HG03135 (cell line): ENCODE data around the gene SIGLEC11.
"Not testable (repeated sequence)": the region's sequence is repeated elsewhere in the genome, so short reads cannot be mapped to it uniquely, and the experiment has no call there.

Experiments used
- ATAC-seq: cut with Tn5 transposase; IDR thresholded peaks from one replicate; pipeline ENCODE4 v1.9.1; 2021; ENCODE audit warnings: mild to moderate bottlenecking, moderate library complexity; ENCODE audit not compliant: unreplicated experiment

SIGLEC11 gene

GRCh38 chr19:49951806-49952478 is 9.0 kb downstream of the SIGLEC11 start:
- no peak for ATAC-seq

DNA sequence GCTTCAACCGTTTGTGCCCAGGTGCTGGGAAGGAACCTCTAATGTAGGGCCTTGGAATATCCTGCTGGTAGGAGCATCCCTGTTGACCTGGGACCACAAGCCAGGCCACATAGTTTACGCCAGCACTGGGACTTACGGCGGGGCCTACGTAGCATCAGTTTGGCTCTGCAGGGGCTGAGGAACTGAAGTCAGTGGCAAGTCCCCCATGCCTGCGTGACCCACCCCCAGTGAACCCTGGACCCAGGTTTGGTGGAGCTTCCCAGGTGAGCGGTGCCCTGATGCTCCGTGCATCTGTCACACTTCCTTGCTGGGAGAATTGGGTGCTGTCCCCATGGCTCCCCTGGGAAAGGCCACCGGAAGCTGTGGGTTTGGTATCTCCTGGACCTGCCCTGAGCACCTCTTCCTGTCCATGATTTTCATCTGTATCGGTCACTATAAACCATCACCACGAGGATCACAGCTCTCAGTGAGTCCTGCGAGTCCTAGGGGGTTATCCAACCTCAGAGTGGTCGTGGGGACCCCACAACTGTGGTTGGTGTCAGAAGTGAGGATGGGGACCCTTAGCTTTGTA is 9.9 kb downstream of the SIGLEC11 start:
- no peak for ATAC-seq

GRCh38 chr19:49950590-49950948 is 10.4 kb downstream of the SIGLEC11 start:
- no peak for ATAC-seq

DNA sequence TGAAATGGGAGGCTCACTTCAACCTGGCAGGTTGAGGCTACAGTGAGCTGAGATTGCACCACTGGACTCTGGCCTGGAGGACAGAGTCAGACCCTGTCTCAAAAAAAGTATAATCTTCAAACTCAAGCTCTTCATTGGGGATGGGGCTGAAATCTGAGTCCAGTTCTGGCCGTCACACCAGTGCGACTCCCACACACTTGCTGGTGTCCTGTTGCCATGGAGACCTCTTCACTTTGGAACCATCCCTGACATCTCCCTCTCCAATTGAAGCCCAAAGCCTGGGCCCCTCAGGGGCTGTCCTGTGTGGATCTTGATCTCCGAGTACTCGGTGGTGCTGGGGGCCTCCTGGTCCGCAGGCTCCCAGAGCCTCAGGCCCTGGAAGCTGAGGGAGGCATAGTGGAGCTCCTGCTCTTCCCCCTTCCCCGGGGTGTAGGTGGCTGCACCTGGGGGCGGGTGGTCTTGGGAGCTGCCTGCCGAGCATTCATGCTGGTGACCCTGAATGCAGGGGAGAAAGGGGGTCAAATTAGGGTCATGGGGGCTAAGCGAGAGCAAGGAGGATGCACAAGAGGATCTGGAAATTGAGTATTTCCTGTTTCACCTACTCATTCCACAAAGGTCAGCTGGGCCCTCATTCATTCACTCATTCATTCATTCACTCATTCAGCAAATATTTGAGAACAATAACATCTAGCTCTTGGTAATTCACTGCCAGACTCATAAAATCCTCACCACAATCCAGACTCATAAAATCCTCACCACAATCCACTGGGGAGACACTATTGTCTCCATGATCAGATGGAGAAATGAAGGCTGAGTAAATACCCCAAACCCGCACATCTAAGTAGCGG is 11.0 kb downstream of the SIGLEC11 start:
- no peak for ATAC-seq

GRCh38 chr19:49946415-49946814 is 14.6 kb downstream of the SIGLEC11 start:
- no peak for ATAC-seq

- not testable (repeated sequence) for ATAC-seq
Observed at GRCh38 chr19:49944567-49944966, 16.4 kb downstream of the SIGLEC11 start.

GRCh38 chr19:49940482-49940791 is 20.5 kb downstream of the SIGLEC11 start:
- no peak for ATAC-seq

DNA sequence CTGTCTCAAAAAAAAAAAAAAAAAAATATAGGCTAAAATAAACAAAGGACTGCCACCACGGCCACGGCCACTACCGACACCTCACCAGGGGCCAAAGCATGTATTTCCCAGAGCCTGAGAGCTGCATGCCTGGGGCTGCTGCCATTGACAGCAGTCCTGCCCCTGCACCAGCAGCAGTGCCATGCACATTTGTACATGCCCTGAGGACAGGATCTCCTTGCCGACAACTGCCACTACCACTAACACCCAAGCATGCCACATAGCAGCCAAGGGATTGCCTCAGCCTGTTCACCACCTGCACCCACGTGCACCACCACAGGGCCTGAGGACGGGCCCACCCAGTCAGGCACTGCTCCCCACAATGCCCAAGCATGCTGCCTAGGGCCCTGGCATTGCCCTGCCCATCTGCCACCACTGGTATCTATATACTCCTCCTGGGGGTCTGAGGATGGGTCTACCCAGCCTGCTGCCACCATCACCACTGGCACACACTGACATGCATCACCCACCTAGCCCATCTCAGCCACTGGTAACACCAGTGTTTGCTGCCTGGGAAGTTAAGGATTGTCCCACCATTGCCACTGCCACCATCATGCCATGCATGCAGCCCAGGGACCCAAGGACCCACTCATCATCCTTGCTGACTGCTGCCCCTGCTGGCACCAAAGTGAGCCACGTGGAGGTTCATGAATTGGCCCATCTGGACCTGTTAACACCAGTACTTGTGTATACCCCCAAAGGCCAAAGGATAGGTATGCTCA is 21.1 kb downstream of the SIGLEC11 start:
- ATAC-seq: no peak

- ATAC-seq: no peak
Observed at GRCh38 chr19:49938662-49939061, 22.3 kb downstream of the SIGLEC11 start.

DNA sequence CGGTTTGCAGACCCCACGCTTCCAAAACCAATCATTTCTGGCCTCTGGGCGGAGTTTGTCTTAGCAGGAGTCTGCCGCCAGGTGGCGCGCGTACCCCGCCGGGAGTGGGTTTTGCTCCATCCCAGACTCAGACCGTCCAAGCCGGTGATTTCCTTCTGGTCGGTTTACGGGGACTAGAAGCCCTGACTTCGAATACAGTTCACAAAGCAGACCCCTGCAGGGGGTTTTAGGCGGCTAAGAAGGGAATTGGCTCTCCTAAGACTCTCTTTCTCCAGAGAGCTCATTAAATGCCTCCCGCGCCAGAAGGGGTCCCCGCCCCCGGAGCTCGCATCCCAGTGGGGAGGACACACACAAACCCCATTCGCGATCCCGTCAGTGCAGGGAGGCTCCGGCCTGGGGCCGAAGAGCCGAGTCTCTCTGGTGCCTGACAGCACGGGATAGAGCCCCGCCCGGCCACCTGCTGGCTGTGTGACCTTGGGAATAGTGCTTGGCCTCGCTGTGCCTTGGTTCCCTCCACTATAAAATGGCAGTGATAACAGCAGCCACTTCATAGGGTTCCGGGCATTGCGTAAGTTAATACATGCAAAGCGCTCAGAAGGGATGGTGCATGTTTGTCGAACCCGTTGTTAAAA is 23.1 kb downstream of the SIGLEC11 start:
- ATAC-seq: peak; percentile 55

DNA sequence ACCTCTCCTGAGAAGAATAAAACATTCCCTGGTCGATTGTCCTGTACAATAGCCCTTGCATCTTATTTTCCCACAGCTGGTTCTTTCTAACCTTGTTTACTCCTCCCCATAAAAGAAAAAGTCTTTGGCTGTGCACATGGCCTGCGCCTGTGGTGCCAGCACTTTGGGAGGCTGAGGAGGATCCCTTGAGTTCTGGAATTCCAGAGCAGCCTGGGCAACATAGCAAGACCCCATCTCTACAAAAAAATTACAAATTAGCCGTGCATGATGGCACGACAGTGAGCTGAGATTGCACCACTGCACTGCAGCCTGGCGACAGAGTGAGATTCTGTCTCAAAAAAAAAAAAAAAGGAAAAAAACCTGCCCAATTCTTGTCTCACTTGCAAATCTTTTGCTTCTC is 24.4 kb downstream of the SIGLEC11 start:
- ATAC-seq: no peak

DNA sequence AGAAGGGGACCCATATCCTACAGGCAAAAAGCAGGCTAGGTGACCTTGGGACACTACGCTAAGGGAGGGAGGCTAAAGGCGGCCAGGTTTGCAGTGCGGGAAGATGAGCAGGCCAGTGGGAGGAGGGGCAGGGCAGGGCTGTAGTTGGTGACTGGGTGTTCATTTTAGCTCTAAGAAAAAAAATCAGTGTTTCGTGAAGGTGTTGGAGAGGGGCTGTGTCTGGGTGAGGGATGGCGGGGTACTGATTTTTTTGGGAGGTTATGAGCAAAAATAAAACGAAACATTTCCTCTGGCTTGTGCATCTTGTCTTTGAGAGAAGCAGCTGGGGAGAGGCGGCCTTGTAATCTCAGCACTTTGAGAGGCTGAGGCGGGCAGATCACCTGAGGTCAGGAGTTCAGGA is 27.3 kb downstream of the SIGLEC11 start:
- ATAC-seq: no peak

DNA sequence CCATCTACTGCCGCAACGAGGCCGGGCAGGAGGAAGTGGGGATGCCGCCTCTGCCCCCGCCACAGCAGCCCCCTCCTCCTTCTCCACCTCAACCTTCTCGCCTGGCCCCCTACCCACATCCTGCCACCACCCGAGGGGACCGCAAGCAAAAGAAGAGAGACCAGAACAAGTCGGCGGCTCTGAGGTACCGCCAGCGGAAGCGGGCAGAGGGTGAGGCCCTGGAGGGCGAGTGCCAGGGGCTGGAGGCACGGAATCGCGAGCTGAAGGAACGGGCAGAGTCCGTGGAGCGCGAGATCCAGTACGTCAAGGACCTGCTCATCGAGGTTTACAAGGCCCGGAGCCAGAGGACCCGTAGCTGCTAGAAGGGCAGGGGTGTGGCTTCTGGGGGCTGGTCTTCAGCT is 28.2 kb downstream of the SIGLEC11 start:
- no peak for ATAC-seq

DNA sequence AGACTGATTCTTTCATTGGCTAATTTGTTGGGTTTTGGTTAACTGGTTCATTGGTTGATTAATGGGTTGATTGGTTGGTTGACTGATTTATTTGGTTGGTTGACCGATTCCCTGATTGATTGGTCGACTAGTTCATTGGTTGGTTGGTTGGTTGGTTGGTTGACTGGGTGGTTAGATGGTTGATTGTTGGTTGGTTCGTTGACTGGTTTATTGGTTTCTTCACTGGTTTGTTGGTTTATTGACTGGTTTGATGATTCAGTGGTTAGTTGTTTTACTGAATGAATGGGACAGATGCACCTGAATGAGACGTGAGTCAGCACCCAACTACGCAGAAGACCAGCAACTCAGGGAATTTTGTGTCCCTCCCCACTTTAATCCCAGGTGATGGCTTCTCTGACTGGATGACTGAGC is 28.9 kb downstream of the SIGLEC11 start:
- no peak for ATAC-seq

DNA sequence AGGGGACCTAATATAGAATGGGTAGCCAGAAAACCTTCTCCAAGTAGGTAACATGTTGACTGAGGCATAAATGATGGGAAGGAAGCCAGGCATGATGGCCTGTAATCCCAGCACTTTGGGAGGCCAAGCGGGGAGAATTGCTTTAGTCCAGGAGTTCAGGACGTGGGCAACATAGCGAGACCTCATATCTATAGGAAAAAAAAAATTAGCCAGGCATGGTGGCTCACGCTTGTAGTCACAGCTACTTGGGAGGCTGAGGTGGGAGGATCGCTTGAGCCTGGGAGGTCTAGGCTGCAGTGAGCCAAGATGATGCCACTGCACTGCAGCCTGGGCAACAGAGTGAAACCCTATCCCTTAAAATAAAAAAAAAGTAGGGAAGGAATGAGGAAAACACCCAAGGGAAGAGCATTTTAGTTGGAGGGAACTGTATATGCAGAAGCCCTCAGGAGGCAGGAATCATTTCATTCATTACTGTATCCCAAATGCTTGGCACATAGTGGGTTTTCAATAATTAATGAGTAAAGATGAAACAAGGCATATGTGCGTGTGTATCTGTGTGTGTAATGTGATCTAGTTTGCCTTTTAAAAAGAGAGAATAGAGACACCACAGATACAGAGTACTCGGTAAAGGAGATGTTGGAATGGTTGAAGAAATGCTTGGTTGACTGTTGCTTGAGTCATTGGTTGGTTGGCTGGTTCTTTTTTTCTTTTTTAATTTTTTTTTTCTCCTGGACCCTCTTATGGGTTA is 29.5 kb downstream of the SIGLEC11 start:
- no peak for ATAC-seq

GRCh38 chr19:49930483-49931011 is 30.4 kb downstream of the SIGLEC11 start:
- no peak for ATAC-seq

DNA sequence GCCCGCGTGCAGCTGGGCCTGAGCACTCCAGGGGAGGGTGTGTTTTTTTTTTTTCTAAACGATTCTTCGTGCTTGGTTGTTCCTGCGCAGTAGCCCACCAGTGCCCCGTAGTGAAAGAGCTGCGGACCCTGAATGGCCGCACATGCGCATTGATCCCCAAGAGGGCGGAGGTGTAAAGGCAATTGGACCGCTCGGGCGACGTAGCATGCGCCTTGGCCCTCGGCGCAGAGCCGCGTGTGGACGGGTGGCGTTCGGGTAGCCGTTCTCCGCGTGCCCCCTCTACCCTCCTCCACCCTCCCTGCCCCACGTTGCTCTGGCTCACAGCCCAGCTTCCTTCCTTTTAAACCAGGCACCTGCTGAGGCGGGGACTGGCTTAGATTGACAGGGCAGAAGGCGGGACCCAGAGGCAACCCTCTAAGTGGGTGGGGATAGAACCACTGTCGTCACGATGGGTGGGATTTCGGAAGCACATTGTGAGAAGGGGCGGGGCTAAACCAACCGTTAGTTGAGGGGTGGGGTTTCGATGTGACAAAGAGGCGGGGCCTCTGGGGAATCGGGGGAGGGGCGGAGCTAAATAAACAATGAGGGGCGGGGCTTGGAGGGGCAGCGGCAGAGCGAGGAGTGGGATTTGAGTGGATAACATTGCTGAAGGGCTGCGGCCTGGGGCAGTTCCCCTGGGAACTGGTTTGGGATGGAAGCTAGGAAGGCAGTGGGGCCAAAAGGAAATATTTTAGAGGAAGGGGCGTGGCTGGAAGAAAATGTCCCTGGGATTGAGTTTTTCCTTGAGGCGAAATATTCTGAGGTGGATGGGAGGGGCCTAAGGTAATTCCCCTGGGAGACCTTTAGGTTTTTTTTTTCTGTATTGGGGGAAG is 31.1 kb downstream of the SIGLEC11 start:
- ATAC-seq: peak; percentile 72

DNA sequence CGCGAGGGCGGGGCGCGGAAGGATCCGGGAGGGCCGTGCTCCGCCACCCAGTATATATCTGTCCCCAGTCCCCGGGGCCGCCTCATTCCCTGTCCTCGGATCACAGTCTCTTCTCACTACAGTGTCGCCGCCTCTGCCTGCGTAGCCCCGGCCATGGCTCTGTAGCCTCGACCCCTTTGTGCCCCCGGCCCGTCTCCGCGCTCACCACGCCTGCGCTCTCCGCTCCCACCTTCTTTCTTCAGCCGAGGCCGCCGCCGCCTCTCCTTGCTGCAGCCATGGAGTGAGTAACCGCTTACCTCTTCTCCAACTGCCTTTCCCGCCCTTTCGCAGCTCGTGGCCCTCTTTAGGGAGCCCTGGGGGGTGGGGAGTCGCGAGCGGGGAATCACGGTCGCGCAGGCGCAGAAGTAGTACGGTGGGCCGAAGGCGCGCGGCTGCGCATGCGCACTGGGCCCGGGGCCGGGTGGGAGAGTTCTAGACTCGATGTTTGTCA is 31.8 kb downstream of the SIGLEC11 start, which contains the start of the genes ATF5 and NUP62:
Gene ATF5, plus strand, starts transcription at position 85 of the 490 bp plus-strand sequence. CDS start 1,646 bp downstream, outside the sequence.
Gene NUP62, minus strand, starts transcription at position 384 of the 490 bp plus-strand sequence. CDS start 19,697 bp downstream, outside the sequence.
- peak; percentile 41 for ATAC-seq
